ENCODE data around the gene P2RY14.

P2RY14 gene

GRCh38 chr3:151300539-151300938, 22.2 kb upstream of the P2RY14 start:
- no peak for DNase-seq

GRCh38 chr3:151299006-151299405, 20.7 kb upstream of the P2RY14 start:
- no peak for DNase-seq

GRCh38 chr3:151297429-151297828, 19.1 kb upstream of the P2RY14 start:
- DNase-seq, result no peak

GRCh38 chr3:151296226-151296625, 17.9 kb upstream of the P2RY14 start:
- no peak for DNase-seq

- DNase-seq, result no peak
These were observed 14.8 kb upstream of the P2RY14 start for GRCh38 chr3:151293127-151293526.

DNA sequence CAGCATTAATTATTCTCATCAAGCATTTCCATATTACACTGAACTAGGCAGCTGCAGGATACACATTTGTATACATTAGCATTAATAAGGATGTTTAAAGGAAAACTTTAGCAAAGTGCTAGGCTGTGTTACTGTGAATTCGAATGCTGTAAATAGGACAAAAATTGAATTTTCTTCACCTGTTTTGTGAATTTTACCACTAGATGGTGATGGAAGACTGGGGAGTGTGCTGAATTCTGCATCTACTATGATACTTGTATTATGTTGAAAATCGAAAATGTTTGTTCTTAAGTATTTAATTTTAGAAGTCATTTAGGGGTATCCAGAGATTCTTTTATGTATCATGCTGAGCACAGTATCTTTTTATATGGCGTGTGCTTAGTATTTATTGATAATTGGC, 12.3 kb upstream of the P2RY14 start:
- no peak for DNase-seq

DNA sequence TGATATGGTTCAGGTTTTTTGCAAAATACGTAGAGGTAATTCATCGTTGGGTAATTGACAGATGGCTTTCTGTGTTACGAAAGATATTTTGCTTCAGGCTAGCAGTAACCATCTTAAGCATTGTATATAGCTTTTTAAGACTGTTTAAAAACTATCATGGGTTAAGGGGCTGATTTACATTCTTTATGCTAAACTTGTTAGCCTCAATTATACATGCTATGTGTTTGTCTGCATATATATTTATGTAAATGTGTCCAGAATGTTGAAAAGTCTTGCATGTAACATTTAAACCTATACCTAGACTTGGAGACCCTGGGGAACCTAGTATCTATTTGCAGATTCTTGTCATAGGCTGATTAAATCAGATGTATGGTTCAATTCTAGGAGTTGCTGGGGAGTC, 11.1 kb upstream of the P2RY14 start:
- no peak for DNase-seq

DNA sequence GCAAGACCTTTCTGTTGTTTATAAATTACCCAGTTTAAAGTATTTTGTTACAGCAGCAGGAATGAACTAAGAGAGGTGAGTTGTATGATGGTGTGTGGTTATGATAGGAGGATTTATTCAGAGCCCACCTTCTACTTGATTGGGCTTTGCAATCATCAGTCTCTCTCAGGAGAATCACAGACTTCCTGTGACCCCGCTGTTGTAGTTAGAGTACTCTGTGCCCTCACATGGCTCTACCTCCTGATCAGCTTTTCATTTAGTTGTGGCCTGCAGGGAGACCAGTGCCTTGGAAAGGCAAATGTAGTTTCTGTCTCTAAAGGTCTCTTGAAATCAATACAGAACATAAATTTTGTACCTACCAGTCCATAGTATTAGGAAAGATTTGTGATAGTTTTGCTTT, 7.6 kb upstream of the P2RY14 start:
- no peak for DNase-seq

- no peak for DNase-seq
These were observed 5.6 kb upstream of the P2RY14 start for GRCh38 chr3:151283907-151284461.

DNA sequence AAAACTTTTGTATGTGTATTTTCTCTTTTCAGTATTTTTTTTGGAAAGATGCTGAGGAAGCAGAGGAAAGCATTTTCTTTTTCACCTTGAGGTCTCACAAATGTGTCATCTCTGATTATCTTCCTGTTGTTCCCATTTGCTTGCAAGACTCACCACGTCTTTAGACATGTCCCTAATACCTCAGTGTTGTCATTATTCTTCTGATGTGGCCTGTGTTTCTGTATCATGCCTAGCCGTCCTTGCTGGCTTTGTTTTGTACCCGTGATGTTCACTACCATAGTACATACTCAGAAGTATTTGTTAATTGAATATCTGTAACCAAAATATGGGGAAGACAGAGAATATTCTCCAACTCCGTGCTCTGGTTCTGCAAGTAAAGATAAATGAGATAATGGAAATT, 5.0 kb upstream of the P2RY14 start:
- DNase-seq, result no peak

- no peak for DNase-seq
These were observed 4.6 kb upstream of the P2RY14 start for GRCh38 chr3:151282921-151283320.

DNA sequence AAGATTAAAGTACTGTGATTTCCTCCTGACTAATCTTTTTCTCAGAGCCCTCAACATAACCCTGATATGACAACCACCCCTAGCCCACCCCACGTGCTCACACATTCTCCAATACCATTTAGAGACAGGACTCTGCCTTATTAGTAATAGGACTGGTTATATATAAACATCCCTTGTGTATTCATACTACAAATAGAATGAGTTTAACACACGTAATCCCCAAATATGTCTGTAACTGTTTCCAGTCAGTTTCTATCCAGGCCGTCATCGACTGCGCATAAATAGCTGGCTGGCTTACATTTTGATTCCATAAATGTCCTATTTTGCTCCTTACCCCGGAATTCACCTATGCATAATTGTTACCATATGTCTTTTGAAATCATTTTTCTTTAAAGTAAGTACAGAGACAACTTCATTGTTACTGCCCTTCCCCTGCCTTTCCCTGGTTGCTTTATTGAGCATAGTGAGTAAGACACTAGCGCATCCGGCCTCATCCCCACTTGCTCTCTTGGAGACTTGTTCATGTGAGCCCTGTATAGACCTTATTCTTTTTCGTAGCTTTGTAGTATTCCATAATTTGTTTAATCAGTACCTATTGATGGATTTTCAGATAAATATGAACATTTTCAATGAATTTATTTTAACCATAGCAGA, 3.5 kb upstream of the P2RY14 start:
- DNase-seq, result no peak

DNA sequence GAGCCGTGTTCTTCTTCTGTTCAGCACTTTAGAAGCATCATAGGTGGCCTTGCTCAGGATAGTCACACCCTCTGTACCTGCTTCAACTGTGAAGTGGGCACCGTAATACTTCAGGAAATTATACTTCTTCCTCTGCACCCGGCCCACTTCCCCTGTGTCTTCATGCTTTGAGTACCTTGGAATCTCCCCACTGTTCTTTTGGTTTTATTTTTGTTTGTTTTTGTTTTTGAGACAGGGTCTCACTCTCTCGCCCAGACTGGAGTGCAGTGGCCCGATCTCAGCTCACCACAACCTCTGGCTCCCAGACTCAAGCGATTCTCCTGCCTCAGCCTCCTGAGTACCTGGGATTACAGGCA, 1.7 kb downstream of the P2RY14 start:
- DNase-seq, result no peak

DNA sequence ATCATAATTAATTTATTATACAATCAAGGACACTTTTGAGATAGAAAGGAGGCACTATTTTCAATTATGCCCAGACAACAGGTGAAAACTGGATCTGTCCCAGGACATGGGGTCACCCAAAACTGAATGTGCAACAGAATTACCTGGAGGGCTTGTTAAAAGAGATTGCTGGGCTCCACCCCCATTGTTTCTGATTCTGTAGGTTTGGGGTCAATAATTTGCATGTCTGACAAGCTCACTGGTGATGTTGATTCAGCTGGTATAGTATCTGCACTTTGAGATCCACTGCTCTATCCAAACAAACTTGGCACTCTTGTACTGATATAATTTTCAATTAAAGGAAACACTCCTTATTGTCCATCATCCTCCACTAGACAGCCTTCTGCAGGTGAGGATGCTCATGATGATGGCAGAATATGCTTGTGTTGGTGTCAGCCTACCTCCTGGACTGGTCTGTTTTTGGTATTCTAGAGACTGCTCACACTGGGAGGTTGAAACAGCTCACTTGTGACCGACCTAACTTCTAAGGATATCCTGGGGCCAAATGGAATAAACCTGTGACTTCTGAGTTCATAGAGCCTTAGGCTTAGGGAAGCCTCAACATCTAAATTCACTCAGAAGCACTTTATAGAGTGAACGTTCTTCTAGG, 2.2 kb downstream of the P2RY14 start:
- no peak for DNase-seq

DNA sequence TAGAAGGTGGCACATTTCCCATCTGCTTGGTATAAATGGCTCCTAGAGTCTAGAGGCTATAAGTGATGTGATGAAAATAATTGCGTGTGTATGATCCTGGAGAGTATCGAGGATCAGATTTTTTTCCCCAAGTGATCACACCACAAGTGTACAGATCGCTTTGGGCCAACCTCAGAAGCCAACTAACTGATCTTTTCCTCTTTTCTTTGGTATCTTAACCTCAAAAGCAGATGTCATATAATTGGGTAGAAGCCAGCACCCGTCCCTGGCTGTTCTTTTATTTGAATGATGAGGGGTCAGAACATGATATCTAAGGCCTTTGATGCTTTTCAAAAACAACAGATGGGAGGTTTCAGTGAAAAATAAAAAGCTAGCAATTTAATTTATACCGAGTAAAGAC, 3.3 kb downstream of the P2RY14 start:
- DNase-seq, result no peak

- DNase-seq, result no peak
These were observed 8.7 kb downstream of the P2RY14 start for GRCh38 chr3:151269631-151270030.

GRCh38 chr3:151268267-151269235, 9.8 kb downstream of the P2RY14 start:
- DNase-seq, result no peak

GRCh38 chr3:151267066-151267465, 11.3 kb downstream of the P2RY14 start:
- DNase-seq, result no peak

- no peak for DNase-seq
These were observed 12.5 kb downstream of the P2RY14 start for GRCh38 chr3:151265866-151266265.

DNA sequence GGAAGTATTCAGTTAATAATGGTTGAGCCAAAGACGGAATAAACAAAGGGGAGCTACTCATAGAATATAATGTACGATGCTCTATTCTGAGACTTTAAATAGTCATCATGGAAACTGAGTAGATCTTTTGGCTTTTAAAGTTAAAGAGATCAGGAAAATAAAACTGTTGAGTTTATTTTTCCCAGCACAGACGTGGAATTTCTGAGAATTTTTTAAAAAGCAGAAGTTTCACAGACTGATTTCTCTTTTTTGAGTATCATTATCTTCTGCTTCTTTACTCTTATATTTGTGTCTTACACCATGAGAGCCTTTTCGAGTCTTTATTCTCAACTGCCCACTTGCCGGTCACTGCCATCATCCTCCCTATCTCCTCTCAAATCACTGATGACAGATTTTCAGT, 13.2 kb downstream of the P2RY14 start:
- no peak for DNase-seq

- no peak for DNase-seq
These were observed 13.7 kb downstream of the P2RY14 start for GRCh38 chr3:151264605-151265004.

DNA sequence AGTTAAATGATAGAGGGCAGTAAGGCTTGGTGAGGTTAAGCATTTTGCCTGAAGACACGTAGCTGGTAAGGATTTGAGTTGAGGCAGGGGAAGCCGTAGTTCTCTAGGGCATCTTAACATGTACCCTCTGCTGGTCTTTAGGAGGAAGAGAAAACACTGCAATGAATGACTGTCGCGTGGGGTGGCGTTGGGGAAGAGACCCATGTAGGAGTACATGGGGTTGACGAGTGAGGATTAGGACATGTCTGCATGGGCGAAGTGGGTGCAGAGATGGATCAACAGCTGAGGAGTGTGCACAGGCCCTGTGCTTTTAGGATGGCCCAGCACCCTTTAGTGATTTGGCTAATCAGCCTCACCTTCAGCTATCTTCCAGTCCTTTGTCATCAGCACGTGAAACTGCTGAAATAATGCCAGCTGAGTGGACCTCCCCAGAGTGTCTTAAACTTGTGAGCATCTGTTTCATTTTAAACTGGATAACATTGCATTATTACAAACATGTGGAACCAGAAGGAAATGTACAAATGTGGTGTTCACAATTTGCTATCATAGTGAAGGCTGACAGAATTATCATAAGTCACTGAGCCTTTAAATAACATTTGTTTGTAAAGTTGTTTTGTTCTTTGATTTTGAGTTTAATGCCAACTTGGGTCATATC, 15.3 kb downstream of the P2RY14 start:
- no peak for DNase-seq

DNA sequence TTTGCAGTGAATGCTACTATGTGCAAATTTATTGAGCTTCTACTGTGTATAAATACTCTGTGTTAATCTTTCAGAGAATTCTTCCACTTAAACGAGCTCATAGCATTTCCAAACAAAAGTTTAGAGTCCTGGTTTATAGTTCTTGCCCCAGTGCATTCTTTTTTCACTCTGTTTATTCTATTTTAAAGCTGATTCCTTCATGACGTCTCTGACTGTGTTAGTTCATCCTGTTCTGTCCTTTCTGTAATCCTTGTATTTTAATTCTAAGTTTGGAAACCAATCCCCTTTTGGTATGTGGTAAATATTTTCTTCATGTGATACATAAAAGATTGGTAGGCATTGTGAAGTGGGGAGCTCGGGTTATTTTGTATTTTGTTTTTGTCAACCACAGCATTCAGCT, 18.7 kb downstream of the P2RY14 start:
- DNase-seq, result no peak
